ENCODE measurements around the gene ITPRIP.

GRCh38 chr10:104314591-104315485 lies 23.4 kb downstream of the ITPRIP start:
- TF ChIP-seq CTCF (IDR thresholded peaks at IDR 0.05), result no peak
- no peak for TF ChIP-seq EZH2phosphoT487 (IDR thresholded peaks at IDR 0.05)
- no peak for TF ChIP-seq EZH2 (IDR thresholded peaks at IDR 0.05)

Data from neural progenitor cell (in vitro differentiated cells).